HG03159 (cell line): ENCODE results near the gene CDX1.

Experiments
- ATAC-seq: cut with Tn5 transposase; IDR thresholded peaks from one replicate; pipeline ENCODE4 v1.9.1; 2021; ENCODE audit warnings: mild to moderate bottlenecking, moderate library complexity; ENCODE audit not compliant: unreplicated experiment

The CDX1 gene

GRCh38 chr5:150166650-150167511, at the start of gene CDX1:
Gene CDX1, plus strand, starts transcription at chr5:150166778. Its CDS starts 99 bp downstream, at chr5:150166877.
- ATAC-seq: no peak

GRCh38 chr5:150117945-150118560, 48.5 kb upstream of the CDX1 start:
- ATAC-seq: no peak

- no peak for ATAC-seq
These were observed 47.9 kb upstream of the CDX1 start for GRCh38 chr5:150118561-150119229.

- no peak for ATAC-seq
These were observed 47.0 kb upstream of the CDX1 start for GRCh38 chr5:150119421-150120061.

GRCh38 chr5:150120062-150120441, 46.5 kb upstream of the CDX1 start:
- no peak for ATAC-seq

GRCh38 chr5:150120617-150121447, 45.7 kb upstream of the CDX1 start:
- no peak for ATAC-seq

GRCh38 chr5:150121448-150122157, 45.0 kb upstream of the CDX1 start:
- ATAC-seq: no peak

GRCh38 chr5:150122158-150122510, 44.4 kb upstream of the CDX1 start:
- peak; percentile 75 for ATAC-seq

GRCh38 chr5:150122536-150123481, 43.8 kb upstream of the CDX1 start:
- ATAC-seq: no peak

- ATAC-seq: no peak
These were observed 43.0 kb upstream of the CDX1 start for GRCh38 chr5:150123542-150123941.

GRCh38 chr5:150124111-150124557, 42.4 kb upstream of the CDX1 start:
- ATAC-seq: no peak

- no peak for ATAC-seq
These were observed 42.0 kb upstream of the CDX1 start for GRCh38 chr5:150124596-150124995.

GRCh38 chr5:150125334-150125733, 41.2 kb upstream of the CDX1 start:
- ATAC-seq: no peak

- ATAC-seq: no peak
These were observed 40.2 kb upstream of the CDX1 start for GRCh38 chr5:150126199-150126920.

- ATAC-seq: no peak
These were observed 39.7 kb upstream of the CDX1 start for GRCh38 chr5:150126921-150127265.

GRCh38 chr5:150129454-150129812, 37.1 kb upstream of the CDX1 start:
- ATAC-seq: no peak

- peak; percentile 68 for ATAC-seq
These were observed 36.6 kb upstream of the CDX1 start for GRCh38 chr5:150129813-150130492.

- no peak for ATAC-seq
These were observed 36.1 kb upstream of the CDX1 start for GRCh38 chr5:150130493-150130922.
